GM12872 (cell line): ENCODE measurements around the gene HSPBAP1.

Experiments used
- CTCF ChIP-seq: IDR thresholded peaks from 3 replicates; pipeline ENCODE4 v1.5.1; 2011; ENCODE audit warnings: low read depth, mild to moderate bottlenecking, low read length, moderate library complexity; ENCODE audit not compliant: insufficient read depth

The HSPBAP1 gene, protein sequence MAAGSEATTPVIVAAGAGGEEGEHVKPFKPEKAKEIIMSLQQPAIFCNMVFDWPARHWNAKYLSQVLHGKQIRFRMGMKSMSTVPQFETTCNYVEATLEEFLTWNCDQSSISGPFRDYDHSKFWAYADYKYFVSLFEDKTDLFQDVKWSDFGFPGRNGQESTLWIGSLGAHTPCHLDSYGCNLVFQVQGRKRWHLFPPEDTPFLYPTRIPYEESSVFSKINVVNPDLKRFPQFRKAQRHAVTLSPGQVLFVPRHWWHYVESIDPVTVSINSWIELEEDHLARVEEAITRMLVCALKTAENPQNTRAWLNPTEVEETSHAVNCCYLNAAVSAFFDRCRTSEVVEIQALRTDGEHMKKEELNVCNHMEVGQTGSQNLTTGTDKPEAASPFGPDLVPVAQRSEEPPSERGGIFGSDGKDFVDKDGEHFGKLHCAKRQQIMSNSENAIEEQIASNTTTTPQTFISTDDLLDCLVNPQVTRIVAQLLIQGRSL

GRCh38 chr3:122793568-122794416 lies at the start of gene HSPBAP1:
Gene HSPBAP1 (minus strand): TSS chr3:122793831. CDS start chr3:122793680, 151 bp downstream.
- TF ChIP-seq CTCF: no peak

DNA sequence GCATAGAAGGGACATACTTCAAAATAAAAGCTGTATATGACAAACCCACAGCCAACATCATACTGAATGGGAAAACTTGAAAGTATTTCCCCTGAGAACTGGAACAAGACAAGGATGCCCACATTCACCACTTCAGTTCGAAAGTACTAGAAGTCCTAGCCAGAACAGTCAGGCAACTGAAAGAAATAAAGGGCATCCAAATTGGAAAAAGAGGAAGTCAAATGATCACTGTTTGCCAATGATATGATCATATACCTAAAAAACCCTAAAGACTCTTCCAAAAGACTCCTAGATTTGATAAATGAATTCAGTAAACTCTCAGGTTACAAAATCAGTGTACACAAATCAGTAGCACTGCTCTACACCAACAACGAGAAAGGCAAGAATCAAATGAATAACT lies 42.0 kb upstream of the HSPBAP1 start:
- TF ChIP-seq CTCF: no peak

DNA sequence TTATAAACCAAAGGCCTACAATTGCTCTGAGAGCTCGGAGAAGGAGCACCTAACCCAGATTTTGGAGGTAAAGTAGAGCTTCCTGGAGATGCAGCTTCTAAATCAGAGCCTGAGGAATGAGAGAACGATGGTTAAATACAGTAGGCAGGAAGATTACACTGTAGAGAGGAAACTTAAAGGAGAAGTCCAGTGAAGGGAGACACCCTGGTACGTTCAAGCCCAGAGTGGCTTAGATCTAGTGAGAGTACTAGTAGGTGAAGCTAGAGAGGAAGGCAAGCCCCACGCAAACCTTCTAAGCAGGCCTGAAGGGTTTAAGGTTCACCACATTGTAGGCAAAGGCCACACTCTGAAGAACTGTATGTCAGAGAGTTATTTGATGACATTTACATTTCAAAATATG lies 34.6 kb upstream of the HSPBAP1 start:
- TF ChIP-seq CTCF: no peak

- TF ChIP-seq CTCF: no peak
These were observed 32.6 kb upstream of the HSPBAP1 start for GRCh38 chr3:122826278-122826677.

GRCh38 chr3:122825460-122825859 lies 31.8 kb upstream of the HSPBAP1 start:
- no peak for TF ChIP-seq CTCF

- TF ChIP-seq CTCF: no peak
These were observed 31.1 kb upstream of the HSPBAP1 start for GRCh38 chr3:122824465-122825381.
